ENCODE data around the gene DDAH1. TPM values are rescaled to one million over a fixed set of nuclear protein-coding genes. Genes with fewer than 3 reads are reported as not detected.

Gene DDAH1
- total and polyA plus RNA-seq, 9 donors: 3.3 to 32.3 (median 11.7) TPM

DNA sequence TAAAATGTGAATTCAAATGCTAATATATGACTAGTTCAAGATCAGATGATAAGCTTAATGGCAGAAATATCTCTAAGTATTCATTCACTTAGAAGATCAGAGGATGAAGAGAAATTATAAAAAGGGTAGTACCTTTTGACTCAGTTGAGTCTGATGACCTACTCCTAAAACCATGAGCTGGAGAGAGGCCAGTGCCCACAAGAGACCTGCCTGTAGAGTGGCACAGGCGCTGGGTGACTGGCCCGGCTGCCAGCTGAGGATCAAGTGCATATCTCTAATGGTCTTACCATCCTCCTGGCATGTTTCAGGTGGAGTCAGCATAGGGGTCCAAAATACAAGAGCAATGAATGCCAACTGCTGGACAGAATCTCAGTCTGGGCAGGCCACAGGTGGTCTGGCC is 14.1 kb downstream of the DDAH1 start:
- Histone ChIP-seq H3K4me3 (no peak overlapping the region), H3K36me3 (no peaks in the 10 kb centered on the region), H3K27ac (no peak overlapping the region), H3K27me3 (no peaks in the 10 kb centered on the region), H3K4me1 (ENCODE audit: insufficient read depth) (no peaks in the 10 kb centered on the region), H3K9me3 (no peaks in the 10 kb centered on the region)
- intact Hi-C loops (cut with DNase I): no loop called here
- TF ChIP-seq EP300 (IDR thresholded peaks at IDR 0.05) (no peak), CTCF (IDR thresholded peaks at IDR 0.05) (no peak), POLR2A (IDR thresholded peaks at IDR 0.05) (no peak)
- 95 to 98% (median 96%) methylated on average over 2 of the region's 2 CpGs for WGBS, 3 donors
- DNase-seq: no peak

- H3K4me1 ChIP-seq (ENCODE audit: insufficient read depth): no peaks in the 10 kb centered on the region
- no peak for DNase-seq
- H3K9me3 ChIP-seq: no peaks in the 10 kb centered on the region
- no peak overlapping the region for H3K4me3 ChIP-seq
- H3K36me3 ChIP-seq: no peaks in the 10 kb centered on the region
- no peak overlapping the region for H3K27ac ChIP-seq
- H3K27me3 ChIP-seq: no peaks in the 10 kb centered on the region
- TF ChIP-seq CTCF (IDR thresholded peaks at IDR 0.05) (no peak), POLR2A (IDR thresholded peaks at IDR 0.05) (no peak), EP300 (IDR thresholded peaks at IDR 0.05) (no peak)
- intact Hi-C loops (cut with DNase I): loop anchor here in 1 of 4 donors (5.0 kb wide), 1 partner anchor 1312 kb away; no protein-coding TSS in a partner anchor
- 71 to 75% (median 75%) methylated on average over 3 of the region's 3 CpGs for WGBS, 3 donors
Observed at GRCh38 chr1:85449356-85449755, 15.6 kb downstream of the DDAH1 start.

- DNase-seq: no peak
- intact Hi-C loops (cut with DNase I): loop anchor here in 1 of 4 donors (5.0 kb wide), 1 partner anchor 1311 kb away; no protein-coding TSS in a partner anchor
- WGBS, 3 donors: 42 to 50% (median 43%) methylated on average over 2 of the region's 2 CpGs
Observed at GRCh38 chr1:85448358-85448757, 16.6 kb downstream of the DDAH1 start.

DNA sequence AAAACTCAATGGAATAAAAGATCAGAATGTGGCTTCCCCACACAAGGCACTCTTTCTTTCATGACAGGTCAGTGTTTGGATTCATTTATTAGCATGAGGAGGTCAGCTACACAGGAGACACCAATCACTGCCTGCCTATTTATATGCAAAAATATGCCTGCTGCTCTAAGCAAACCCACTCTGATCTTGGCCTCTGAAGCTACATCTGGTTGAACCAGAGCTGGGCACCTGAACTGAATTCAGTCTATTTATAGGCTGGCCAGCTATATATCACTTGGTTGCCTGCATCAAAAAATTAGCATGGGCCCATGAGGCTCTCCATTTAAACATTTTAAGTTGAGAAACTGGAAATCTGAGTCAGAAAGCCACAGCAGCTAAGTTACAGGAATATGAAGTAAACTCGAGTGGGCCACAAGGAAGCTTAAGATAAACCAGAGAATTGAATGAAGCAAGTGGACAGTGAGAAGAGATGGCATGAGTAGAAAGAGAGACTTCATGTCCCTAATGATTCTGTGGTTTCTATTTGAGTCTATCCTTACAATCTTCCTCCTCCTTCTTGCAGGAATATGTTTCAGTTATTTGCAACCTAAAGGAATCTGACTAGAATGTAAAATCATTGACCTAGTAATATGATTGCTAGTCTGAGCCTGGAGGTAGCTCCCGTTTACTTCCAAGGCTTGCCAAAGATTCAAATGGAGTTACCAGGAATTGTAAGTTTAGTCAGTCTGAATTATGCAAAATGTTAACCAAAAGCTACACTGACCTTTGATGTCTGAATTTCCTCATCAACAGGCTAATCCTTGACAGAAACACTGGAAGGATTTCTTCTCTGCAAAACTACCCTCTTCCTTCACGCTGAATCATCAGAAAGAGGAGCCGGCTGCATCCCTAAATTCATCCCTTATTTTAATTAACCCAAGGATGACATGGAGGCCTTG is 17.7 kb downstream of the DDAH1 start:
- Histone ChIP-seq H3K27me3 (no peaks in the 10 kb centered on the region), H3K4me1 (ENCODE audit: insufficient read depth) (no peaks in the 10 kb centered on the region), H3K9me3 (no peaks in the 10 kb centered on the region), H3K4me3 (no peak overlapping the region), H3K27ac (no peak overlapping the region), H3K36me3 (no peaks in the 10 kb centered on the region)
- intact Hi-C loops (cut with DNase I): loop anchor here in 1 of 4 donors (5.0 kb wide), 1 partner anchor 1310 kb away; no protein-coding TSS in a partner anchor
- DNase-seq: no peak
- TF ChIP-seq POLR2A (IDR thresholded peaks at IDR 0.05) (no peak), EP300 (IDR thresholded peaks at IDR 0.05) (no peak), CTCF (IDR thresholded peaks at IDR 0.05) (no peak)
- WGBS, 3 donors: 64 to 82% (median 68%) methylated on average over 4 of the region's 4 CpGs

More at GRCh38 chr1:85448358-85448757, 16.6 kb downstream of the DDAH1 start:
- Histone ChIP-seq H3K4me3 (no peak overlapping the region), H3K9me3 (no peaks in the 10 kb centered on the region), H3K4me1 (ENCODE audit: insufficient read depth) (no peaks in the 10 kb centered on the region), H3K27me3 (no peaks in the 10 kb centered on the region), H3K36me3 (no peaks in the 10 kb centered on the region), H3K27ac (no peak overlapping the region)
- no peak for TF ChIP-seq CTCF (IDR thresholded peaks at IDR 0.05)
- TF ChIP-seq EP300 (IDR thresholded peaks at IDR 0.05): no peak
- TF ChIP-seq POLR2A (IDR thresholded peaks at IDR 0.05): no peak

Measured in ovary (tissue), 9 donors.